Measurements from ENCODE around the gene FAM47E.

DNA sequence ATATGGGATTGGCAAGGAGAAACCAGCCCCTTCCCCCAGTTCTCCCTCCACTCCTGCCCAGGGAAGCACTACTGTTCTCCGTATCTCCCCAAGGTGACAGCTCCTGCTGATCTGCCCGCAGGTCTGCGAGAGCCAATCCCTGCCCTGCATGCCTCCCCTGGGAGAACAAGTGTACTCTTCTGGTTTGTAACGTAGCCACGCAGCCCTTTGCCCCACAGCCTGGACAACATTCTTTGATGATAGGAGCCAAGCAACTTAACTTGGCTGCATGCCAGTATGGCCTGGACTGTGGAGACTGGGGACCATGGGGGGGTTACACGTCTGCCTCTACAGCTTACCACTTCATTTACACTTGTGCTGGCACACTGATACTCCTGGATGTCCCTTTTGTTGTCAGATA lies 57.0 kb downstream of the FAM47E start:
- TF ChIP-seq POLR2A (IDR thresholded peaks at IDR 0.05): no peak
- TF ChIP-seq, protein P1, sequence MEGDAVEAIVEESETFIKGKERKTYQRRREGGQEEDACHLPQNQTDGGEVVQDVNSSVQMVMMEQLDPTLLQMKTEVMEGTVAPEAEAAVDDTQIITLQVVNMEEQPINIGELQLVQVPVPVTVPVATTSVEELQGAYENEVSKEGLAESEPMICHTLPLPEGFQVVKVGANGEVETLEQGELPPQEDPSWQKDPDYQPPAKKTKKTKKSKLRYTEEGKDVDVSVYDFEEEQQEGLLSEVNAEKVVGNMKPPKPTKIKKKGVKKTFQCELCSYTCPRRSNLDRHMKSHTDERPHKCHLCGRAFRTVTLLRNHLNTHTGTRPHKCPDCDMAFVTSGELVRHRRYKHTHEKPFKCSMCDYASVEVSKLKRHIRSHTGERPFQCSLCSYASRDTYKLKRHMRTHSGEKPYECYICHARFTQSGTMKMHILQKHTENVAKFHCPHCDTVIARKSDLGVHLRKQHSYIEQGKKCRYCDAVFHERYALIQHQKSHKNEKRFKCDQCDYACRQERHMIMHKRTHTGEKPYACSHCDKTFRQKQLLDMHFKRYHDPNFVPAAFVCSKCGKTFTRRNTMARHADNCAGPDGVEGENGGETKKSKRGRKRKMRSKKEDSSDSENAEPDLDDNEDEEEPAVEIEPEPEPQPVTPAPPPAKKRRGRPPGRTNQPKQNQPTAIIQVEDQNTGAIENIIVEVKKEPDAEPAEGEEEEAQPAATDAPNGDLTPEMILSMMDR (IDR thresholded peaks at IDR 0.05): no peak
- no peak for TF ChIP-seq POLR2AphosphoS5 (IDR thresholded peaks at IDR 0.05)

Measured in prostate gland (tissue), 2 donors.